ENCODE measurements around the gene NSUN3. TPM values are rescaled to one million over a fixed set of nuclear protein-coding genes. Genes with fewer than 3 reads are reported as not detected.

Gene NSUN3
- total RNA-seq (2022; extraction: Qiagen RNA extraction), result 5.2 to 7.0 TPM (median 6.5 TPM) in 5 replicates

DNA sequence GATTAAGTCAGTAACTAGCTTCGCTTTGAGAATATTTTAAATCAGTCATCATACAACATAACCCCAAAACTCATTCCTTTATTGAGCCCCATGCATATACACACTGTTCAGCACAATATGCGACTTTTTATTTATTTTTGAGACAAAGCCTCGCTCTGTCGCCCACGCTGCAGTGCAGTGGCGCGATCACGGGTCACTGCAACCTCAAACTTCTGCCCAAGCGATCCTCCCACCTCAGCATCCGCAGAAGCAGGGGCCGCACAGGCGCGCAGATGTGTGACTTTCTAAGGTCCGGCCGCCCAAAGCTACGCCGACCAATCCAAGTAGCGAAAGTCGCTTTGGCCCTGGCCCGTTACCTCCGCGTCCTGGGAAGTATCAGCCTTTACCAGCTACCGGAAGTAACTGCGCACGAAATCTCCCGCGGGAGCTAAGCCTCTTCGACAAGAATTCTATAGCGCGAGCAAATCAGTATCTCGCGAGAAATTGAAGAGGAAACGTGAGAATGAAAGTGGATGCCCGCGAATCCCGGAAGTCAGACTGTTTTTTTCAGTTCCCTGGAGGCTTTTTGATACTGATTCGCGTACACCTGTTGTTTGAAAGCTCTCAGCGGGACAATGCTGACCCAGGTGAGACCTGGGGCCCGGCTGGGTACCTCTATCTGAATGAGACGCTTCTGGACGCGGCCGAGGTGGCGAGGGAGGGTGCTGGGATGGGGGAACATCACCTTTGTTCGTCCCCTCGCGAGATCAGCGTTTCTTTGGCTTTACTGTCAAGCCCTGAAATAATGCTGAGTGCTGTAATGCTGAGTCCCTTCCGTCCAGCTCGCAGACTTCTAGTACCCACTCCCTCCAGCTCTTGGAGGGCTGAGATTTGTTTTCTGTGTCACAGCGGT, at the start of gene NSUN3, which contains the start of gene DHFR2:
Gene NSUN3 (plus strand): TSS at position 549 of the 892 bp plus-strand sequence. CDS start 66 bp downstream, at position 615.
Gene DHFR2 (minus strand): TSS at position 404 of the 892 bp plus-strand sequence. CDS start 1,405 bp downstream, outside the sequence.

DNA sequence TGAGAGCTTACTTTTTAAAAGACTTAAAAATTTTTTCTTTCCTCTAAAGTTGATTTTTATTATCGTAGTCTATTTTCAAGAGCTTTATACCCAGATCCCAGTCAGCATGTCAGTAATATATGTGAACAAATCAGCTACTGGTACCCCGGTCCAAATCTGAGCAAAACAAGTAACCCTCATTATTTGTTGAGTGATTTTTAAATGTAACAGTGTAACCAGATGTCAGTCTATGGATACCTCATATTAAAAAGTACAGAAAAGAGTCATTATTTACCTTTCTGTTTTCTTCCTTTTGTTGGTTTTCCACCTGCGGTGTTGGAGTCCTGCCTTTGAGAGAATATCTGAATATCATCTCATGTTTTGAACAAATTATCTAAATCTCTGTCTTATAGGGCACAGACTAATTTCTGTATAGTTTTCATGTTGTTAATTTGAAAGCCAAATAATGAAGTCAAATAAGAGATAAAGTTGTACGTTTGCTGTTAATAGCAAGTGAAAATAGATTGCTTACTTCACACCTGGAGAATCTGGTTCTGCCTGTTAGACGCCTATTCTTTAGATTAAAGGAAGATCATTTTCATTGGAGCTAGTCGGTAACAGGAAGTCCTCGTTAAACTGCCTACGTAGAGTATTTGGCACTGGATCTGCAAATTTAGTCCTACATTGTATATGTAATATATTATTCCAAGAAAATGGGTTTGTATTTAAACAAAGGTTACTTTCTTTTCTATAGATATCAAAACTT, 34.6 kb upstream of the NSUN3 start, which contains the start of gene STX19:
Gene STX19 (minus strand): TSS at position 505 of the 745 bp plus-strand sequence. CDS start 13,328 bp downstream, outside the sequence.

Other genes starting within 250 kb of the NSUN3 start
- 9.9 to 13.9 TPM (median 12.0 TPM) in 5 replicates for gene PROS1, start 89.2 kb upstream of the NSUN3 start, total RNA-seq (2022; extraction: Qiagen RNA extraction)
- gene ARL13B, start 82.9 kb upstream of the NSUN3 start, total RNA-seq (2022; extraction: Qiagen RNA extraction), result 11.7 to 15.2 TPM (median 13.1 TPM) in 5 replicates
- not detected in 5 replicates for gene STX19, start 34.5 kb upstream of the NSUN3 start, total RNA-seq (2022; extraction: Qiagen RNA extraction)
- gene DHFR2, start 145 bp upstream of the NSUN3 start, total RNA-seq (2022; extraction: Qiagen RNA extraction), result 3.2 to 4.0 TPM (median 3.6 TPM) in 5 replicates

Measured in A549 treated with dexamethasone at 1 μM for 4 hours (cell line).